ENCODE data around the gene PLD4.

The PLD4 gene

DNA sequence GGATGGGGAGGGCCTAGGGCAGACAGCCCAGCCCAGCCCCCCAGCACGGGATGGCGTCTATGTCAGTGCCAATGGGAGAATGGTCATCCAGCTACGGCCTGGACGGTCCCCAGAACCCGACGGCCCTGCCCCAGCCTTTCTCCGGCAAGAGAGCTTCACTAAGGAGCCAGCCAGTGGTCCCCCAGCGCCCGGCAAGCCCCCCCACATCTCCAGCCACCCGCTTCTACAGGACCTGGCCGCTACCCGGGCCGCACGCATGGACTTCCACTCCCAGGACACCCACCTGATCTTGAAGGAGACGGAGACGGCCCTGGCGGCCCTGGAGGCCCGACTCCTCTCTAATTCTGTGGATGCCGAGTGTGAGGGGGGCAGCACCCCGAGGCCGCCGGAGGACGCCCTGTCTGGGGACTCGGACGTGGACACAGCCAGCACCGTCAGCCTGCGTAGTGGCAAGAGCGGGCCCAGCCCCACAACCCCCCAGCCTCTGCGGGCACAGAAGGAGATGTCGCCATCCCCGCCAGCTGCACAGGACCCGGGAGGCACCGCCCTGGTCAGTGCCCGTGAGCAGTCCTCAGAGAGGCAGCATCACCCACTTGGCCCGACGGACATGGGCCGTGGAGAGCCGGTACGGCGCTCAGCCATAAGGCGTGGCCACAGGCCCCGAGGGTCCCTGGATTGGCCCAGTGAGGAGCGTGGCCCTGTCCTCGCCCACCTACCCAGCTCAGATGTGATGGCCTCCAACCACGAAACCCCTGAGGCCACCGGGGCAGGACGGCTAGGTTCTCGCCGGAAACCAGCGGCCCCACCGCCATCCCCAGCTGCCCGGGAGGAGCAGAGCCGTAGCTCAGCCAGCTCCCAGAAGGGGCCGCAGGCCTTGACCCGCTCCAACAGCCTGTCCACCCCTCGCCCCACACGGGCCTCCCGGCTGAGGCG, 37.7 kb upstream of the PLD4 start:
- Histone ChIP-seq H3K27ac (replicated peaks) (no peak overlapping the region), H3K4me3 (replicated peaks; ENCODE audit: insufficient read depth, low read length) (no peak overlapping the region), H3K27me3 (ENCODE audit: insufficient read depth, poor library complexity, severe bottlenecking) (peaks cover 8% of the 10 kb centered on the region)
- TF ChIP-seq SPI1 (IDR thresholded peaks at IDR 0.05; ENCODE audit: borderline replicate concordance, low read depth) (no peak), GABPA (IDR thresholded peaks at IDR 0.05; ENCODE audit: low read depth) (no peak)
- TF ChIP-seq, protein P1, sequence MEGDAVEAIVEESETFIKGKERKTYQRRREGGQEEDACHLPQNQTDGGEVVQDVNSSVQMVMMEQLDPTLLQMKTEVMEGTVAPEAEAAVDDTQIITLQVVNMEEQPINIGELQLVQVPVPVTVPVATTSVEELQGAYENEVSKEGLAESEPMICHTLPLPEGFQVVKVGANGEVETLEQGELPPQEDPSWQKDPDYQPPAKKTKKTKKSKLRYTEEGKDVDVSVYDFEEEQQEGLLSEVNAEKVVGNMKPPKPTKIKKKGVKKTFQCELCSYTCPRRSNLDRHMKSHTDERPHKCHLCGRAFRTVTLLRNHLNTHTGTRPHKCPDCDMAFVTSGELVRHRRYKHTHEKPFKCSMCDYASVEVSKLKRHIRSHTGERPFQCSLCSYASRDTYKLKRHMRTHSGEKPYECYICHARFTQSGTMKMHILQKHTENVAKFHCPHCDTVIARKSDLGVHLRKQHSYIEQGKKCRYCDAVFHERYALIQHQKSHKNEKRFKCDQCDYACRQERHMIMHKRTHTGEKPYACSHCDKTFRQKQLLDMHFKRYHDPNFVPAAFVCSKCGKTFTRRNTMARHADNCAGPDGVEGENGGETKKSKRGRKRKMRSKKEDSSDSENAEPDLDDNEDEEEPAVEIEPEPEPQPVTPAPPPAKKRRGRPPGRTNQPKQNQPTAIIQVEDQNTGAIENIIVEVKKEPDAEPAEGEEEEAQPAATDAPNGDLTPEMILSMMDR (IDR thresholded peaks at IDR 0.05; ENCODE audit: insufficient read depth, low read length) = no peak
- no peak for DNase-seq (ENCODE audit: low read depth in 1 of 2, low spot score in 1 of 2)

- TF ChIP-seq REST (IDR thresholded peaks at IDR 0.05; ENCODE audit: insufficient replicate concordance, low read depth) (no peak), POLR2AphosphoS5 (IDR thresholded peaks at IDR 0.05; ENCODE audit: low read depth) (no peak), GABPA (IDR thresholded peaks at IDR 0.05; ENCODE audit: low read depth) (no peak), SPI1 (IDR thresholded peaks at IDR 0.05; ENCODE audit: borderline replicate concordance, low read depth) (no peak)
- TF ChIP-seq, protein P1 (IDR thresholded peaks at IDR 0.05; ENCODE audit: insufficient read depth, low read length) = no peak
- DNase-seq (ENCODE audit: low read depth in 1 of 2, low spot score in 1 of 2) = no peak
- H3K27me3 ChIP-seq (ENCODE audit: insufficient read depth, poor library complexity, severe bottlenecking) = peaks cover 3% of the 10 kb centered on the region
- no peak overlapping the region for H3K4me3 ChIP-seq (replicated peaks; ENCODE audit: insufficient read depth, low read length)
- H3K27ac ChIP-seq (replicated peaks) = no peak overlapping the region
These were observed 36.8 kb upstream of the PLD4 start for GRCh38 chr14:104887623-104888488.

GRCh38 chr14:104888489-104889374, 35.9 kb upstream of the PLD4 start:
- H3K27me3 ChIP-seq (ENCODE audit: insufficient read depth, poor library complexity, severe bottlenecking) = peaks cover under 1% of the 10 kb centered on the region
- DNase-seq (ENCODE audit: low read depth in 1 of 2, low spot score in 1 of 2) = no peak
- TF ChIP-seq REST (IDR thresholded peaks at IDR 0.05; ENCODE audit: insufficient replicate concordance, low read depth) = no peak
- no peak overlapping the region for H3K4me3 ChIP-seq (replicated peaks; ENCODE audit: insufficient read depth, low read length)
- no peak overlapping the region for H3K27ac ChIP-seq (replicated peaks)
